Right atrium auricular region (tissue), 2 donors: ENCODE results near the gene TBATA. TPM values are rescaled to one million over a fixed set of nuclear protein-coding genes. Genes with fewer than 3 reads are reported as not detected.
A peak's percentile ranks its signal among the peaks of the same experiment; 100 is the strongest.

Source experiments
- DNase-seq: peaks from one replicate; pipeline ENCODE4 v3.0.0-alpha.2; 2019; ENCODE audit warnings: low spot score
- H3K27ac ChIP-seq, 2 donors: fragments of 200-600 bp; sonication (generic); 1 replicate in 1 of 2; 2 replicates in 1 of 2; pipeline ENCODE4 v1.5.1; 2016 to 2019
- H3K27me3 ChIP-seq, 2 donors: fragments of 200-600 bp; sonication (generic); one replicate each; pipeline versions ENCODE4 v1.5.1 to v1.6.0; 2017 to 2019
- H3K36me3 ChIP-seq: fragments of 200-600 bp; sonication (generic); one replicate; pipeline ENCODE4 v1.5.1; 2016
- H3K4me1 ChIP-seq, 2 donors: fragments of 200-600 bp; sonication (generic); one replicate each; pipeline versions ENCODE4 v1.5.1 to v1.6.0; 2017 to 2019
- H3K4me3 ChIP-seq, 2 donors: fragments of 200-600 bp; sonication (generic); 1 replicate in 1 of 2; 2 replicates in 1 of 2; pipeline ENCODE4 v1.5.1; 2017 to 2019; ENCODE audit warnings: mild to moderate bottlenecking in 1 of 2, moderate library complexity in 1 of 2
- H3K9me3 ChIP-seq, 2 donors: fragments of 200-600 bp; sonication (generic); one replicate each; pipeline ENCODE4 v1.5.1; 2019
- CTCF ChIP-seq, 2 donors: fragments of 200-600 bp; sonication (generic); IDR thresholded peaks; one replicate each; pipeline ENCODE4 v1.5.1; 2019; ENCODE audit warnings: antibody characterized with exemption in 2 of 2
- total RNA-seq, 2 donors: library from RNA; depleted of rRNA; stranded (reverse); fragments of >200 nt; gene quantifications; one replicate each; pipeline ENCODE4 v1.1.0, GENCODE V29; 2016

The TBATA gene, protein sequence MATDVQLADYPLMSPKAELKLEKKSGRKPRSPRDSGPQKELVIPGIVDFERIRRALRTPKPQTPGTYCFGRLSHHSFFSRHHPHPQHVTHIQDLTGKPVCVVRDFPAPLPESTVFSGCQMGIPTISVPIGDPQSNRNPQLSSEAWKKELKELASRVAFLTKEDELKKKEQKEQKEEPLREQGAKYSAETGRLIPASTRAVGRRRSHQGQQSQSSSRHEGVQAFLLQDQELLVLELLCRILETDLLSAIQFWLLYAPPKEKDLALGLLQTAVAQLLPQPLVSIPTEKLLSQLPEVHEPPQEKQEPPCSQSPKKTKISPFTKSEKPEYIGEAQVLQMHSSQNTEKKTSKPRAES
- not detected for total RNA-seq

GRCh38 chr10:70785190-70785589 lies at the start of gene TBATA:
Gene TBATA (minus strand): TSS chr10:70785377. CDS start chr10:70783379, 1,998 bp downstream.
- no peak for TF ChIP-seq CTCF (IDR thresholded peaks at IDR 0.05)
- no peak for DNase-seq
- Histone ChIP-seq H3K4me1 (no peaks in the 10 kb centered on the region), H3K9me3 (peaks cover 0 to 10% of the 10 kb centered on the region in 2 donors), H3K4me3 (no peak within 1 kb of the TSS), H3K36me3 (no peaks in the 10 kb centered on the region), H3K27me3 (no peaks in the 10 kb centered on the region), H3K27ac (no peak within 1 kb of the TSS)

DNA sequence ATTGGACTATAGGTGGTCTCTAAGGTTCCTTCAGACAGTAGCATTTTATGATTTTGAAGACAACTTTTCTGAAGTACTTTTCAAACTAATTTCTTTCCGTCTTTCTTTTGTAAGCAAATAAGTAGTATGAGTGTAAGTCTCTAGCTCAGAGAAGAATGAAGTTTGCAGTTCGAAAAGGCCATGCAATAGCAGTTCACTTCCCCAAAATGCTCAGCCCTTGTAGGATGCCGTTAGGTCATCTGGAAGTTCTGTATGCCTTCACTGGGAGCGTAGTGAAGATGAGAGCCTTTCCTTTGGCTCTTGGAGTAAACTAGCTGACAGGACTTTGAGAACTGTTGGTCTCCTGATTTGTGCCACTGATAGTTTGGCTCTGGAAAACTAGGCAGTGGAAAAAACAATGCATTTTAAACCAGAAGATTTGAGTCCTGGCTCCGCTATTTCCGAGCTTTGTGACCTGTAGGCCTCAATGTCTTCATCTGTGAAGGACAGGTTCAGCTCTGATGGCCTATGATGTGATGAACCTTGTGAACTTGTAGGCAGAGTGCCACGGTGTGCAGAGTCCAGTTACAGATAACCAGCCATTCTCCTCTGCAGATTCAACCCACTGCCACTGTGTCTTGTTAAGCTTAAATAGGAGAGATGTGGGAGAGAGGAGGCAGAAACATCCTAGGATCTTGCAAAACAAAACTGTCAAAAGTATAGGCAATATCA lies 49.4 kb upstream of the TBATA start:
- Histone ChIP-seq H3K36me3 (no peaks in the 10 kb centered on the region), H3K27me3 (no peaks in the 10 kb centered on the region), H3K27ac (no peak overlapping the region), H3K4me3 (no peak overlapping the region), H3K4me1 (peaks cover 0 to 34% of the 10 kb centered on the region in 2 donors), H3K9me3 (no peaks in the 10 kb centered on the region)
- no peak for DNase-seq
- no peak for TF ChIP-seq CTCF (IDR thresholded peaks at IDR 0.05)

- H3K36me3 ChIP-seq, result no peaks in the 10 kb centered on the region
- H3K9me3 ChIP-seq, result no peaks in the 10 kb centered on the region
- no peak overlapping the region for H3K27ac ChIP-seq
- no peak for TF ChIP-seq CTCF (IDR thresholded peaks at IDR 0.05)
- H3K4me1 ChIP-seq, result peaks cover 0 to 34% of the 10 kb centered on the region in 2 donors
- H3K27me3 ChIP-seq, result no peaks in the 10 kb centered on the region
- no peak overlapping the region for H3K4me3 ChIP-seq
- no peak for DNase-seq
Measured at GRCh38 chr10:70834021-70834420, 48.8 kb upstream of the TBATA start.

DNA sequence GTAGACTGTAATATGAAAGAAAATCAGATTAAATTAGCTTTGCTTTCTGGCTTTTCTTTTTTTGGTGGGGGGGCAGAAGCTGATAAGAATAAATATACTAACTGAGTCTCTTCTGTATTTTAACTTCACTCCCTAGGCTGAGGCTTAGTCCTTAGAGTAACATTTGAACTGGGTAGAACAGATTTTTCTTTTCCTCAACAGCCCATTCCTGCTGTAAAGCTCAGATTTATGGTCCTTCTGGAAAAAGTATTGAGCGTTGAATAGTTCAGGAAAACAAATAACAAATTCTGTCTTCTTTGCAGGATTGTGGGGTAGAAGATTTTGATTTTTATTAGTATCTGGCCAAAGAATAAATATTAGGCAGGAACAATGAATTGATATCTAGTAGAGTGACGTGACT lies 48.4 kb upstream of the TBATA start:
- no peak for DNase-seq
- no peaks in the 10 kb centered on the region for H3K27me3 ChIP-seq
- H3K4me1 ChIP-seq, result peaks cover 0 to 34% of the 10 kb centered on the region in 2 donors
- no peak overlapping the region for H3K27ac ChIP-seq
- H3K36me3 ChIP-seq, result no peaks in the 10 kb centered on the region
- H3K9me3 ChIP-seq, result no peaks in the 10 kb centered on the region
- no peak overlapping the region for H3K4me3 ChIP-seq
- TF ChIP-seq CTCF (IDR thresholded peaks at IDR 0.05), result no peak

DNA sequence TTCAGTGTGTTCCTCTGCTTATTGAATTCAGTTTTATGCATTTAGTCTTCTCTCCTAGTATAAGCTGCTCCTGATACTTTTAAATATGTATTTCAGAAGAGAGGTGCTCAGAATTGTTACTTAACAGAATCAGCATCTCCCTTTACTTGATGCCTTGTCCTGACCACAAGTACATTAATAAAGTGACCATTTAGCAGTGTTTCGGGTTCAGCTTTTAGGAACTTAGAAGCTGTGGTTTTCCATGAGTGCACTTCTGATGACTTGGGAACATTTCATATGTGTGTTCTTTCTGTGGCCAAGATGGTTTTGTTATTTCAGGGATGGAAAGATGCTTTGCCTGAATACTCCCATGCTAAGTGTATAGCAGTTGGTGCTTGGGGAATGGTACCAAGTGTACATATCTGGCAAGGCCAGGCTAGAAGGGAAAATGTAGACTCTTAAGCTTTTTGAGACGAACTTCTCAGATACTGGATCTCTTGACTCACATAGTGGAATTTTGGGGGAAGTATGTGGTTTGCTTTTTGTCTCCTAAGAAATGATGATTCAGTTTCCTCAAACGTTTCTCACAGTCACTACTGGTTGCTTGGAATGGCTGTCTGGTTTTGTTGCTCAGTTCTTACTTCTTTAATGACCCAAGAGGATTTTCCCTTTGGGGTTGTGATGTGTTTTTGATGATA lies 47.8 kb upstream of the TBATA start:
- DNase-seq, result no peak
- no peak overlapping the region for H3K4me3 ChIP-seq
- no peaks in the 10 kb centered on the region for H3K9me3 ChIP-seq
- peaks cover 0 to 34% of the 10 kb centered on the region in 2 donors for H3K4me1 ChIP-seq
- peak overlapping the region in 1 of 2 donors; percentile 21 for H3K27ac ChIP-seq
- no peak for TF ChIP-seq CTCF (IDR thresholded peaks at IDR 0.05)
- no peaks in the 10 kb centered on the region for H3K36me3 ChIP-seq
- H3K27me3 ChIP-seq, result no peaks in the 10 kb centered on the region
